Adrenal gland (tissue), 5 donors: ENCODE results near the gene FAM161B.

ENCODE experiments used
- CTCF ChIP-seq, 6 experiments: fragments of 450-650 bp in 4 of 6; fragments of 200-600 bp in 2 of 6; sonication (generic) in 1 of 6; IDR thresholded peaks; 1 replicate in 5 of 6; 2 replicates in 1 of 6; pipeline versions ENCODE4 v1.5.1 to v1.8.0; 2016 to 2021; ENCODE audit warnings: antibody characterized with exemption in 6 of 6, mild to moderate bottlenecking in 2 of 6, moderate library complexity in 1 of 6
- POLR2A ChIP-seq, 2 donors: fragments of 450-650 bp; IDR thresholded peaks; one replicate each; pipeline ENCODE4 v1.6.1; 2017; ENCODE audit warnings: antibody characterized with exemption in 2 of 2, mild to moderate bottlenecking in 2 of 2, moderate library complexity in 1 of 2
- donor health status: DM: no; HTN: no; CAD: no.

- no peak for TF ChIP-seq CTCF (IDR thresholded peaks at IDR 0.05)
- TF ChIP-seq POLR2A (IDR thresholded peaks at IDR 0.05), result peak; percentile 92 to 98
These were observed at the start of gene FAM161B, which contains the start of gene COQ6 for GRCh38 chr14:73949752-73950734.
